Tibial nerve (tissue), 4 donors: ENCODE results near the gene HESX1.

ENCODE experiments used
- CTCF ChIP-seq, 5 experiments: fragments of 200-600 bp in 3 of 5; fragments of 450-650 bp in 2 of 5; sonication (generic) in 3 of 5; IDR thresholded peaks; one replicate each; pipeline ENCODE4 v1.5.1; 2016 to 2019; ENCODE audit warnings: antibody characterized with exemption in 5 of 5, mild to moderate bottlenecking in 3 of 5, moderate library complexity in 2 of 5
- EP300 ChIP-seq, 2 donors: sonication (generic); formaldehyde crosslinking; IDR thresholded peaks; one replicate each; pipeline ENCODE4 v1.6.1; 2017; ENCODE audit warnings: antibody characterized with exemption in 2 of 2, mild to moderate bottlenecking in 1 of 2

- peak in 3 of 5 experiments; percentile 11 to 38 (median 28) for TF ChIP-seq CTCF (IDR thresholded peaks at IDR 0.05)
- no peak for TF ChIP-seq EP300 (IDR thresholded peaks at IDR 0.05)
These were observed 47.3 kb downstream of the HESX1 start for GRCh38 chr3:57152151-57153143.
